HG02840 (cell line): ENCODE data around the gene MAN1B1.
"Not testable (repeated sequence)": the region's sequence is repeated elsewhere in the genome, so short reads cannot be mapped to it uniquely, and the experiment has no call there.

Source experiments
- ATAC-seq: cut with Tn5 transposase; IDR thresholded peaks from one replicate; pipeline ENCODE4 v1.9.1; 2021; ENCODE audit warnings: mild to moderate bottlenecking, moderate library complexity, moderate number of reproducible peaks; ENCODE audit not compliant: unreplicated experiment, low FRiP score

Gene MAN1B1

GRCh38 chr9:137052293-137052692 is 34.5 kb upstream of the MAN1B1 start:
- no peak for ATAC-seq

GRCh38 chr9:137052998-137053943 is 33.5 kb upstream of the MAN1B1 start:
- no peak for ATAC-seq

- no peak for ATAC-seq
Observed at GRCh38 chr9:137053944-137054931, 32.5 kb upstream of the MAN1B1 start, which contains the start of gene ENTPD2. TSS of gene ENTPD2 (minus strand) at chr9:137054061. CDS start at chr9:137053997, 64 bp downstream.

DNA sequence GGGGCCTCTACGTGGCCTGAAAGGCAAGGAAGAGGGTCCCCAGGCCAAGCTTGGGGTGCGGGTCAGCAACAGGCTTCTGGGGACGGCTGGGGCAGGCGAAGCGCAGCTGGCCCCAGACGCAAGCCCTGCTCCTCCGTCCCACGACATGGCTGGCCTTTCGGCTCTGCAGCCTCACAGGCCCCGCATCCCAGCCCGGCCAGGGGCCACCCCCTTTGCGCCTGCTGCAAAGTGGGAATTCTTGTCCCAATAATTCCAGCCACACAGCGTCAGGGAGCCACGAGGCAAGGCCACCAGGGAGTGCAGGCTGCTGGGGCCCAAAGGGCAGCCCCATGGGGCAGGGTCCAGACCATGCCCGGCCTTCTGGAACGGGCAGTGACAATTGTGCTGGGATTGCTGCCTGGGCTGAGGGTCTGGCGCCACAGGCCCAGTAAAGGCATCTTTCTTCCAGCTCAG is 31.8 kb upstream of the MAN1B1 start:
- ATAC-seq, result no peak

DNA sequence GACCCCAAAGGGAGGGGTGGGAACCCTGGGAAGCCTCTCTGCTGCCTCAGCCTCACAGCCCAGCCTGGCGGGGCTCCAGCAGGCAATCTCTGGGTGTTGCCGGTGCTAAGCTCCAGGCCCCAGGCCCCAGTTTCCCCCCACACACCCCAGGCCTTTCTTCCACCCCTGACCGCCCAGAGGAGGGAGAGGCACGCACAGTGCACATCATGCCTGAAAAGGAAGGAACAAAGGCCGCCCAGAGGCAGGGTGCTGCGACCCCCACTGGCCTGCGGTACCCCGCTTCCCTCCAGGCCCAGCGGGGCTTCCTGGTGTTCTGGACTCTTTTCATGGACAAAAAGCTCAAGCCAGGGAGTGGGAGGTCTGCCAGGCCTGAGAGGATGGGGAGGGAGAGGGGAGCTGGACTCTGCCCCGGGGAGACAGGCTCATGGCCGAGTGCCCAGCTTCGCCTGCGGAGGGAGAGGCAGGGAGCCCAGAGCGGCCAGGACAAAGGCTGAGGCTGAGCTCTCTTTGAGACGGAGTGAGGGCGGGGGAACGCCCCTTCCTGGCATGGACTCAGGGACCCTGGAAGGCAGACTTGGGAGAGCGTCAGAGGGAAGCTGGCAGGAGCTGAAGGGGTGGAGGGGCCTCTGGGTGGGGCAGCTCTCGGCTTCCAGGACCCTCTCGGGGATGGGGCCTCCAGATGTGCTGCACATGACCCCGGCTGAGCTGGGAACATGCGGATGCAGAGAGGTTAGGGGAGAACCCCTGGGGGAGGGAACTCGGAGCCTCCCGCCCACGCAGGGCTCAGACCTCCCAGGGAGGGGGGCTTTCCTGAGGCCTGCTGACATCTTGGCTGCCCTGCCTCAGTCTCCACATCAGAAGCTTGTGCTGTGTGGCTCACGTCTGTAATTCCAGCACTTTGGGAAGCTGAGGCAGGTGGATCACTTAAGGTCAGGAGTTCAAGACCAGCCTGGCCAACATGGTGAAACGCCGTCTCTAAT is 31.1 kb upstream of the MAN1B1 start:
- ATAC-seq, result no peak

- ATAC-seq, result no peak
Observed at GRCh38 chr9:137056739-137057415, 29.9 kb upstream of the MAN1B1 start.

- no peak for ATAC-seq
Observed at GRCh38 chr9:137057545-137057944, 29.2 kb upstream of the MAN1B1 start.

- ATAC-seq, result no peak
Observed at GRCh38 chr9:137058521-137059234, 28.1 kb upstream of the MAN1B1 start.

DNA sequence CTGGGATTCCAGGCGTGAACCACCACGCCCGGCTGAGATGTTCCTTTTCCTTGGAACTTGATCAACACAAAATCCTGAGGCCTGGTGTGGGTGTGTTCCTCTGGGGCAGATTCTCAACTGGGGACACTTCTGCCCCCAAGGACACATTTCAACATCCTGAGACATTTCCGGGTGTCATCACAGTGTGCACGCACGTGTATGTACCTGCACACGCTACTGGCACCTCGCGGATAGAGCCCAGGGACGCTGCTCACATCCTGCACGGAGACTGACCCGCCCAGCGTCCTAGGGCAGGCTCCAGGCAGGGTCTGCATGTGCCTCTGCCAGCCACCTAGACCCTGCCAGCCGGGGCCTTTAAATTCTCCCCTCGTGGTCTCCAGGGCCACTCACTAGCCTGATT is 24.4 kb upstream of the MAN1B1 start:
- no peak for ATAC-seq

- not testable (repeated sequence) for ATAC-seq
Observed at GRCh38 chr9:137062798-137063197, 24.0 kb upstream of the MAN1B1 start.

DNA sequence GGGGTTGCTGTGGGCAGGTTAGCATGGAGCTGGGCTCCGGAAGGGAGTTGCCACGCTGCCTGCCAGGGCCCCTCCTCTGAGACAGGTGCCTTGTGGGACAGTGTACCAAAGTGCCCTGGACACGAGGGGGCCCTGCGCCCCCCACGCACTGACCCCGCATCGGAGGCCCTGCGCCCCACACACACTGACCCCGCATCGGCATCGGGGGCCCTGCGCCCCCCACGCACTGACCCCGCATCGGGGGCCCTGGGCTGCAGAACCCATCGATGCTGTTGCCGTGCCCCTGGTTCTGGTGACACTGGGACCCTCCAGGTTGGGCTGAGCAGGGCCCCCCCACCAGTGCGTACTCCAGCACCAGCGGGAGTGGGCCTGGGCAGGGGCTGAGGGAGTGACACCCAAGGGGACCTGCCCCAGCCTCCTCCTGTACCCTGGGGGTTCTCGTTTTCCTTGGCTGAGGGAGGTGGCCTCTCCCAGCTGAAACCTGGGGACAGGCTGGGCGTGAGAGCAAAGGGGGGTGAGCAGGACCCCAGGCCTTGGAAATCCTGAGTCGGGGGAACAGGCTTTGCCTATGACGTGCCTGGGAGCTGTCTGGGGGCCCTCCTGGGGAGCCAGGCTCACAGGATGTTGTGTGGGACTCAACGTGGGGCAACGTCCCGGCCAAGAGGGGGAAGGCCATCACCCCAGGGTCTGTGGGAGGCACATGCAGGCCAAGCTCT is 23.3 kb upstream of the MAN1B1 start:
- no peak for ATAC-seq

GRCh38 chr9:137064027-137064879 is 22.5 kb upstream of the MAN1B1 start:
- ATAC-seq, result no peak

DNA sequence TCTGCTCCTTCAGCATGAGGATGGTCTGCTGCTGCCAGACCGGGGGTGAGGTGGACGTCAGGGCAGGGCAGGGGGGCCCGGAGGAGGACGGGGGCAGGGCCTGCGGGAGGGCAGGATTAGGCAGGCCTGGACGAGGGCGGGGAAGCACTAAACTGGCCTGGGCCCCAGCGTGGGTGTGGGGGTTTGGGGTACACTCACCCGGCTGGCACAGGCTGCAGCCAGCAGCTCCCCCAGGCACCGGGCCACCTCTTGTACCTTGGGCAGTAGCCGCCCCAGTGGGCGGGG is 22.0 kb upstream of the MAN1B1 start:
- ATAC-seq, result no peak

DNA sequence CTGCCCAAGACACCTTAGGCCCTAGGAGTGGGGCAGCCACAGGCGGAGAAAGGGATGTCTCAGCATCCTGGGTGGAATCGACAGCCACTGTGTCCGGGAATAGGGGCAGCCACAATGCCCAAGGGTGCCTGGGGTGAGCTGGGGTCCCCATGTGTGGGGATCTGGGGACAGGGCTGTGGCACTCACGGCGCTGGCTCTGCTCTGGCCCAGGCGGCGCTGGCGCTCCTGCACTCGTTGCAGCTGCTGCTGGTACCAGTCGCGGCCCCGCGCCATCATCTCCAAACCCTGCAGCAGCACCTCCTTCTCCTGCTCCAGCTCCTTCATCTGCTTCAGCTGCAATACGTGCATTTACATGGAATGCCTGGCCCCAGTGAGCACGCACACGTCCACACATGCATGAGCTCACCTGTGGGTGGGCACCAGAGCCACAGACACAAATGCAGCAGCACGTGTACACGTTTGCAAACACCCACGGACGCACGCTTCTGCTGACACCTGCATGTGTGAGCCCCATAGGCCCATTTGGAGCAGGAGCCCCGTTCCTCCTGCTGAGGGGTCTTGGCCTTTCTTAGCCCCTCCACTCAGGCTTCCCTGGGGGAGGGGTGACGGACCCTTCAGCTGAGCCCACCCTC is 21.3 kb upstream of the MAN1B1 start:
- ATAC-seq, result no peak

DNA sequence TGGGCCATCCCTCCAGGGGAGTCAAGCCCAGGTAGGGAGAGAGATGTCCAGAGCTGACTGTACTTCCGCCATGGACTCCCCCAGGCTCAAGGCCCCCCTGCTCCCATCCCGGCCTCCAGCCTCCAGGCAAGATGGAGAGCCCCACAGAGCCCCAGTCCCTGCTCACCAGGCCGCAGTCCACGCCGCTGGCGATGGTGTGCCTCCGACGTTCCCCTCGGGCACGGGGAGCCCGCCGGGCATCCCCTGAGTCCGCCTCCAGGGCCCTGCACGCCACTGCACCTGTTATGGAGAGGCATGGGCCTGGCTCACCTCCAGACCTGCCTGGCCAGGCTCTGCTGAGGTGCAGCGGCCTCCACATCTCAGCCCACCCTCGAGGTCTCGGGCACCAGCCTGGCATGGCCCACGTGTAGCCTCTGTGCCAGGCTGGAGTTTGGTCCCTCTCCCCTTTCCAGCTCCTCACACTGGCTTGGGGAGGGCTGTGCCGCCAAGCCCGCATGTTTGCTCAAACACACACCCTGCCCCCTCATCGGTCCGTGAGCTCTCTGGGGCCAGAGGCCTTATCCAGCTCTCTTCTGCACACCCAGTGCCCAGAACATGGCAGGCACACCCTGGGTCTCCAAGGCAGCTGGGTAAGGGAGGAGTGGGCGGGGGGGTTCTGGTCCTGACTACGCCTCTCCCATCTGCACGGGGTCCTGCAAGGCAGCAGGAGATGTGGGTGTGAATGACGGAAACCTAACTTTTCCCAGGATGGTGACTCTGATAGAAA is 20.5 kb upstream of the MAN1B1 start:
- ATAC-seq, result no peak
